Testis (tissue), 3 donors: Measurements from ENCODE around the gene GNPDA1. TPM values are rescaled to one million over a fixed set of nuclear protein-coding genes. Genes with fewer than 3 reads are reported as not detected.

Source experiments
- DNase-seq: peaks from one replicate; pipeline ENCODE4 v3.0.0-alpha.2; 2019
- H3K27ac ChIP-seq, 2 donors: fragments of 200-600 bp; sonication (generic); one replicate each; pipeline ENCODE4 v1.5.1; 2019
- H3K27me3 ChIP-seq: fragments of 200-600 bp; sonication (generic); one replicate; pipeline ENCODE4 v1.5.1; 2019
- H3K36me3 ChIP-seq: fragments of 200-600 bp; sonication (generic); one replicate; pipeline ENCODE4 v1.5.1; 2017; ENCODE audit warnings: low read depth; ENCODE audit errors: missing control alignments
- H3K4me1 ChIP-seq: fragments of 200-600 bp; sonication (generic); one replicate; pipeline ENCODE4 v1.5.1; 2019
- H3K4me3 ChIP-seq, 2 donors: fragments of 200-600 bp; sonication (generic); one replicate each; pipeline ENCODE4 v1.5.1; 2017 to 2019
- H3K9me3 ChIP-seq: fragments of 200-600 bp; sonication (generic); one replicate; pipeline ENCODE4 v1.5.1; 2017
- CTCF ChIP-seq, 3 experiments: fragments of 450-650 bp in 2 of 3; fragments of 200-600 bp in 1 of 3; sonication (generic) in 1 of 3; IDR thresholded peaks; one replicate each; pipeline ENCODE4 v1.5.1; 2016 to 2019; ENCODE audit warnings: antibody characterized with exemption in 3 of 3, mild to moderate bottlenecking in 2 of 3, moderate library complexity in 1 of 3
- POLR2A ChIP-seq: fragments of 450-650 bp; IDR thresholded peaks from one replicate; pipeline ENCODE4 v1.6.1; 2017; ENCODE audit warnings: antibody characterized with exemption, mild to moderate bottlenecking, moderate library complexity
- WGBS, 2 donors: methylation state at CpG; one replicate each; pipeline ENCODE4 v1.1.5; 2018; 5-methylcytosine and 5-hydroxymethylcytosine counted together
- intact Hi-C: fragments of 100-400 bp; cut with DNase I; formaldehyde crosslinking; loops from one replicate; pipeline ENCODE4 v1.15.1; 2023; ENCODE audit warnings: low total_unique reads
- polyA plus RNA-seq: library from polyadenylated mRNA; stranded (reverse); fragments of 350-450 nt; fragmentation: Illumina TruSeq; extraction: RNeasy Lipid Tissue Mini Kit (QIAGEN cat#74804); gene quantifications from one replicate; pipeline ENCODE4 v1.2.3, GENCODE V29; 2014; ENCODE audit warnings: low read depth, low replicate concordance; ENCODE audit not compliant: insufficient read depth
- total RNA-seq, 2 donors: library from RNA; depleted of rRNA; stranded (reverse); fragments of >200 nt; gene quantifications; one replicate each; pipeline ENCODE4 v1.2.3, GENCODE V29; 2016

GNPDA1 gene
- total and polyA plus RNA-seq, 3 donors from 2014 or later = 32.9 to 53.4 (median 49.4) TPM

- intact Hi-C loops = no loop called here
- Histone ChIP-seq H3K36me3 (no peaks in the 10 kb centered on the region), H3K27ac (no peak overlapping the region), H3K27me3 (no peaks in the 10 kb centered on the region), H3K4me1 (peaks cover 2% of the 10 kb centered on the region), H3K4me3 (no peak overlapping the region), H3K9me3 (no peaks in the 10 kb centered on the region)
- WGBS, 2 donors = 85 to 92% methylated on average over 2 to 3 of the region's 3 CpGs
- no peak for DNase-seq
- TF ChIP-seq CTCF (IDR thresholded peaks at IDR 0.05) = no peak
- TF ChIP-seq POLR2A = no peak
These were observed 6.2 kb downstream of the GNPDA1 start for GRCh38 chr5:142006363-142007236.

GRCh38 chr5:142003266-142003800 lies 9.5 kb downstream of the GNPDA1 start:
- H3K36me3 ChIP-seq = no peaks in the 10 kb centered on the region
- H3K9me3 ChIP-seq = no peaks in the 10 kb centered on the region
- no peak overlapping the region for H3K27ac ChIP-seq
- no peak overlapping the region for H3K4me3 ChIP-seq
- no peak for TF ChIP-seq POLR2A
- no peak for TF ChIP-seq CTCF (IDR thresholded peaks at IDR 0.05)
- H3K4me1 ChIP-seq = no peaks in the 10 kb centered on the region
- H3K27me3 ChIP-seq = no peaks in the 10 kb centered on the region
- WGBS, 2 donors = 62 to 90% methylated on average over 2 of the region's 2 CpGs
- no peak for DNase-seq
- intact Hi-C loops = no loop called here

GRCh38 chr5:142000704-142001484 lies 11.9 kb downstream of the GNPDA1 start:
- Histone ChIP-seq H3K4me3 (no peak overlapping the region), H3K4me1 (no peaks in the 10 kb centered on the region), H3K36me3 (no peaks in the 10 kb centered on the region), H3K27ac (peak overlapping the region in 1 of 2 donors; percentile 53), H3K27me3 (no peaks in the 10 kb centered on the region), H3K9me3 (no peaks in the 10 kb centered on the region)
- WGBS, 2 donors = 62 to 70% methylated on average over 6 of the region's 6 CpGs
- TF ChIP-seq POLR2A = no peak
- peak in 2 of 3 experiments; percentile 19 to 28 for TF ChIP-seq CTCF (IDR thresholded peaks at IDR 0.05)
- peak; percentile 51 for DNase-seq
- intact Hi-C loops = no loop called here

GRCh38 chr5:142000173-142000572 lies 12.7 kb downstream of the GNPDA1 start:
- TF ChIP-seq CTCF (IDR thresholded peaks at IDR 0.05) = no peak
- TF ChIP-seq POLR2A = no peak
- H3K27me3 ChIP-seq = no peaks in the 10 kb centered on the region
- 33 to 45% methylated on average over 1 of the region's 1 CpG for whole genome bisulfite sequencing, 2 donors
- H3K4me3 ChIP-seq = no peak overlapping the region
- H3K4me1 ChIP-seq = no peaks in the 10 kb centered on the region
- H3K9me3 ChIP-seq = no peaks in the 10 kb centered on the region
- H3K36me3 ChIP-seq = no peaks in the 10 kb centered on the region
- intact Hi-C loops = no loop called here
- no peak for DNase-seq
- H3K27ac ChIP-seq = no peak overlapping the region
